NB4 (cell line): ENCODE data around the gene IGSF21.

Experiments
- DNase-seq: peaks from one replicate; pipeline ENCODE4 v3.0.0; 2010; ENCODE audit warnings: low read depth
- H3K4me3 ChIP-seq: one replicate; pipeline ENCODE4 v1.5.1; 2011; ENCODE audit warnings: mild to moderate bottlenecking, low read depth, low read length, moderate library complexity
- CTCF ChIP-seq: IDR thresholded peaks from one replicate; pipeline ENCODE4 v1.5.1; 2012; ENCODE audit warnings: low read depth, low read length
- MAX ChIP-seq: IDR thresholded peaks from 2 replicates; pipeline ENCODE4 v1.6.1; 2011; ENCODE audit warnings: low read depth, low read length
- MYC ChIP-seq: IDR thresholded peaks from 2 replicates; pipeline ENCODE4 v1.6.1; 2011; ENCODE audit warnings: low read depth, low read length
- POLR2A ChIP-seq: IDR thresholded peaks from 2 replicates; pipeline ENCODE4 v1.6.1; 2011; ENCODE audit warnings: mild to moderate bottlenecking; ENCODE audit not compliant: insufficient read length; ENCODE audit errors: extremely low read depth

Gene IGSF21

GRCh38 chr1:18262726-18263125, 155.1 kb downstream of the IGSF21 start:
- DNase-seq = no peak
- TF ChIP-seq POLR2A = no peak
- no peak for TF ChIP-seq CTCF
- TF ChIP-seq MYC = no peak
- TF ChIP-seq MAX = no peak

GRCh38 chr1:18263547-18264120, 156.0 kb downstream of the IGSF21 start:
- no peak overlapping the region for H3K4me3 ChIP-seq
- no peak for DNase-seq
- no peak for TF ChIP-seq MYC
- no peak for TF ChIP-seq CTCF
- no peak for TF ChIP-seq MAX
- no peak for TF ChIP-seq POLR2A

More at GRCh38 chr1:18262726-18263125, 155.1 kb downstream of the IGSF21 start:
- no peak overlapping the region for H3K4me3 ChIP-seq

GRCh38 chr1:18264450-18265039, 156.9 kb downstream of the IGSF21 start:
- DNase-seq = no peak
- no peak overlapping the region for H3K4me3 ChIP-seq
- no peak for TF ChIP-seq POLR2A
- TF ChIP-seq MAX = no peak
- TF ChIP-seq MYC = no peak
- no peak for TF ChIP-seq CTCF

- no peak for DNase-seq
- no peak overlapping the region for H3K4me3 ChIP-seq
These were observed 158.0 kb downstream of the IGSF21 start for GRCh38 chr1:18265641-18266040.

GRCh38 chr1:18266391-18266790, 158.8 kb downstream of the IGSF21 start:
- no peak for DNase-seq
- no peak overlapping the region for H3K4me3 ChIP-seq
- TF ChIP-seq POLR2A = no peak
- TF ChIP-seq MAX = no peak
- no peak for TF ChIP-seq MYC
- TF ChIP-seq CTCF = no peak

More at GRCh38 chr1:18265641-18266040, 158.0 kb downstream of the IGSF21 start:
- no peak for TF ChIP-seq POLR2A
- TF ChIP-seq MAX = no peak
- no peak for TF ChIP-seq MYC
- TF ChIP-seq CTCF = no peak
